HG02571 (cell line): Measurements from ENCODE around the gene LPP.

Source experiments
- ATAC-seq: cut with Tn5 transposase; IDR thresholded peaks from one replicate; pipeline ENCODE4 v1.9.1; 2021; ENCODE audit warnings: mild to moderate bottlenecking, moderate library complexity; ENCODE audit not compliant: unreplicated experiment

LPP gene

GRCh38 chr3:188458756-188459155 lies 304.8 kb downstream of the LPP start:
- ATAC-seq, result no peak

GRCh38 chr3:188465311-188465710 lies 311.4 kb downstream of the LPP start:
- ATAC-seq, result no peak

- no peak for ATAC-seq
Measured at GRCh38 chr3:188468196-188468595, 314.2 kb downstream of the LPP start.

- no peak for ATAC-seq
Measured at GRCh38 chr3:188468662-188469061, 314.7 kb downstream of the LPP start.

GRCh38 chr3:188469228-188469885 lies 315.4 kb downstream of the LPP start:
- ATAC-seq, result no peak

- no peak for ATAC-seq
Measured at GRCh38 chr3:188470508-188471130, 316.7 kb downstream of the LPP start.

- no peak for ATAC-seq
Measured at GRCh38 chr3:188471723-188472122, 317.8 kb downstream of the LPP start.

- ATAC-seq, result no peak
Measured at GRCh38 chr3:188472336-188472735, 318.4 kb downstream of the LPP start.

GRCh38 chr3:188473045-188473444 lies 319.1 kb downstream of the LPP start:
- ATAC-seq, result no peak

- ATAC-seq, result no peak
Measured at GRCh38 chr3:188473591-188474288, 319.8 kb downstream of the LPP start.

GRCh38 chr3:188476935-188477334 lies 323.0 kb downstream of the LPP start:
- no peak for ATAC-seq

- no peak for ATAC-seq
Measured at GRCh38 chr3:188480011-188480410, 326.1 kb downstream of the LPP start.

GRCh38 chr3:188482929-188483328 lies 329.0 kb downstream of the LPP start:
- no peak for ATAC-seq

- ATAC-seq, result no peak
Measured at GRCh38 chr3:188486126-188486525, 332.2 kb downstream of the LPP start.

- ATAC-seq, result no peak
Measured at GRCh38 chr3:188486952-188487351, 333.0 kb downstream of the LPP start.

- no peak for ATAC-seq
Measured at GRCh38 chr3:188487652-188488051, 333.7 kb downstream of the LPP start.

GRCh38 chr3:188488801-188489200 lies 334.8 kb downstream of the LPP start:
- ATAC-seq, result no peak

GRCh38 chr3:188489639-188490405 lies 335.9 kb downstream of the LPP start:
- ATAC-seq, result no peak

GRCh38 chr3:188490416-188490815 lies 336.5 kb downstream of the LPP start:
- no peak for ATAC-seq

GRCh38 chr3:188491276-188491687 lies 337.3 kb downstream of the LPP start:
- no peak for ATAC-seq

GRCh38 chr3:188496390-188496789 lies 342.4 kb downstream of the LPP start:
- ATAC-seq, result no peak
